ENCODE data around the gene RND2.

Gene RND2

DNA sequence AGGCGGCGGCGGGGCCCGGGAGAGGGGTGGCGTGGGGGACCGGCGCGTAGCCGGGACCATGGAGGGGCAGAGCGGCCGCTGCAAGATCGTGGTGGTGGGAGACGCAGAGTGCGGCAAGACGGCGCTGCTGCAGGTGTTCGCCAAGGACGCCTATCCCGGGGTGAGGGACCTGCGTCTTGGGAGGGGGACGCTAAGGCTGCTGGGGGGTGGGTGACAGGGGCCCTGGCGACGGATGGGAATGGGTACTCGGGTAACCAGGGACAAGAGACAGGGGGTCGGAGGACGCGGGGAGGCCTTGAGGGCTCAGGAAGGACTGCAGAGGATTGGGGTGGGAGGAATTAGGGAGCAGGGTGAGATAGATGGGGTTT is 243 bp downstream of the RND2 start:
- no peak for DNase-seq
- Histone ChIP-seq H3K9me3 (replicated peaks; ENCODE audit: insufficient read depth, low read length) (no peaks in the 10 kb centered on the region), H3K4me1 (ENCODE audit: low read length) (no peaks in the 10 kb centered on the region), H3K9ac (ENCODE audit: low read length) (no peak overlapping the region), H3K36me3 (replicated peaks; ENCODE audit: insufficient read depth, low read length) (no peaks in the 10 kb centered on the region), H4K20me1 (ENCODE audit: insufficient read depth, low read length) (no peaks in the 10 kb centered on the region), H3K9me2 (replicated peaks; ENCODE audit: insufficient read depth, low read length) (no peaks in the 10 kb centered on the region), H2AFZ (ENCODE audit: low read length) (no peak overlapping the region), H3K79me2 (ENCODE audit: low read length) (no peaks in the 10 kb centered on the region), H3K4me3 (ENCODE audit: low read length) (no peak overlapping the region), H3F3A (ENCODE audit: insufficient read depth, low read length) (peaks cover 5% of the 10 kb centered on the region; the same call in 1 of the 2 replicates), H3K27ac (ENCODE audit: low read length) (no peak overlapping the region), H3K4me2 (ENCODE audit: low read depth, low read length) (no peak overlapping the region), H3K27me3 (replicated peaks; ENCODE audit: insufficient read depth, low read length) (no peaks in the 10 kb centered on the region)
- TF ChIP-seq, protein P1, sequence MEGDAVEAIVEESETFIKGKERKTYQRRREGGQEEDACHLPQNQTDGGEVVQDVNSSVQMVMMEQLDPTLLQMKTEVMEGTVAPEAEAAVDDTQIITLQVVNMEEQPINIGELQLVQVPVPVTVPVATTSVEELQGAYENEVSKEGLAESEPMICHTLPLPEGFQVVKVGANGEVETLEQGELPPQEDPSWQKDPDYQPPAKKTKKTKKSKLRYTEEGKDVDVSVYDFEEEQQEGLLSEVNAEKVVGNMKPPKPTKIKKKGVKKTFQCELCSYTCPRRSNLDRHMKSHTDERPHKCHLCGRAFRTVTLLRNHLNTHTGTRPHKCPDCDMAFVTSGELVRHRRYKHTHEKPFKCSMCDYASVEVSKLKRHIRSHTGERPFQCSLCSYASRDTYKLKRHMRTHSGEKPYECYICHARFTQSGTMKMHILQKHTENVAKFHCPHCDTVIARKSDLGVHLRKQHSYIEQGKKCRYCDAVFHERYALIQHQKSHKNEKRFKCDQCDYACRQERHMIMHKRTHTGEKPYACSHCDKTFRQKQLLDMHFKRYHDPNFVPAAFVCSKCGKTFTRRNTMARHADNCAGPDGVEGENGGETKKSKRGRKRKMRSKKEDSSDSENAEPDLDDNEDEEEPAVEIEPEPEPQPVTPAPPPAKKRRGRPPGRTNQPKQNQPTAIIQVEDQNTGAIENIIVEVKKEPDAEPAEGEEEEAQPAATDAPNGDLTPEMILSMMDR (IDR thresholded peaks at IDR 0.05; ENCODE audit: low read length), result no peak
- TF ChIP-seq EZH2phosphoT487 (IDR thresholded peaks at IDR 0.05; ENCODE audit: low read length) (no peak), EZH2 (optimal IDR thresholded peaks at IDR 0.05; ENCODE audit: low read depth, low read length) (no peak)

DNA sequence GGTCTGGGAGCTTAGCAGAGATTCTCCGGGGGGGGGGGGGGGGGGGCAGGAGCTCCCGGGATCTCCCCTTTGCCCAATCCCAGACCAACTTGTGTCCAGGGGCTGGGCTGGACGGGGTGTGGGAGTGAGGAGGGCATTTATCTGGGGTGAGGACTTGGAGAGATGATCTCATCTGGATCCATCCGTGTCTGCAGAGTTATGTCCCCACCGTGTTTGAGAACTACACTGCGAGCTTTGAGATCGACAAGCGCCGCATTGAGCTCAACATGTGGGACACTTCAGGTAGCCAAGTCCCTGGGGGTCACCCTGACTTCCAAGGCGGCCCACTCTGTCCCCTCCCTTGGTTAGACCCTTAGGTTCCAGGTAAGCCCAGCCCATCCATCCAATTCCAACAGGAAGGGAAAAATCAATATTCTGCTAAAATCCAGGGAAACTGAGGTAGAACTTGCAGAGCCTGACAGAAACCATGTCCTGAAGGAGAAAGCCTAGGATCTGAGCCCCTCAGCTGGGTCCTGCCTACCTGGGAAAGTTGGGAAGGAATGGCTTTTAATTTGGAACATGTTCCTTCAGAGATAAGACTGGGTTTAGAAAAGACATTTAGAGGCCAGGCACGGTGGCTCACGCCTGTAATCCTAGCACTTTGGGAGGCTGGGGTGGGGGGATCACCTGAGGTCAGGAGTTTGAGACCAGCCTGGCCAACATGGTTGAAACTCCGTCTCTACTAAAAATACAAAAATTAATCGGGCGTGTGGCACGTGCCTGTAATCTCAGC is 921 bp downstream of the RND2 start:
- Histone ChIP-seq H4K20me1 (ENCODE audit: insufficient read depth, low read length) (no peaks in the 10 kb centered on the region), H3K79me2 (ENCODE audit: low read length) (no peaks in the 10 kb centered on the region), H3K27me3 (replicated peaks; ENCODE audit: insufficient read depth, low read length) (no peaks in the 10 kb centered on the region), H3K4me3 (ENCODE audit: low read length) (no peak overlapping the region), H3K9me2 (replicated peaks; ENCODE audit: insufficient read depth, low read length) (no peaks in the 10 kb centered on the region), H3K4me2 (ENCODE audit: low read depth, low read length) (no peak overlapping the region), H3K27ac (ENCODE audit: low read length) (no peak overlapping the region), H3K9me3 (replicated peaks; ENCODE audit: insufficient read depth, low read length) (no peaks in the 10 kb centered on the region), H3F3A (ENCODE audit: insufficient read depth, low read length) (peaks cover 5% of the 10 kb centered on the region; the same call in 1 of the 2 replicates), H3K9ac (ENCODE audit: low read length) (no peak overlapping the region), H3K4me1 (ENCODE audit: low read length) (no peaks in the 10 kb centered on the region), H2AFZ (ENCODE audit: low read length) (no peak overlapping the region), H3K36me3 (replicated peaks; ENCODE audit: insufficient read depth, low read length) (no peaks in the 10 kb centered on the region)
- no peak for DNase-seq
- TF ChIP-seq, protein P1 (IDR thresholded peaks at IDR 0.05; ENCODE audit: low read length), result no peak
- TF ChIP-seq EZH2 (optimal IDR thresholded peaks at IDR 0.05; ENCODE audit: low read depth, low read length) (no peak), EZH2phosphoT487 (IDR thresholded peaks at IDR 0.05; ENCODE audit: low read length) (no peak)

DNA sequence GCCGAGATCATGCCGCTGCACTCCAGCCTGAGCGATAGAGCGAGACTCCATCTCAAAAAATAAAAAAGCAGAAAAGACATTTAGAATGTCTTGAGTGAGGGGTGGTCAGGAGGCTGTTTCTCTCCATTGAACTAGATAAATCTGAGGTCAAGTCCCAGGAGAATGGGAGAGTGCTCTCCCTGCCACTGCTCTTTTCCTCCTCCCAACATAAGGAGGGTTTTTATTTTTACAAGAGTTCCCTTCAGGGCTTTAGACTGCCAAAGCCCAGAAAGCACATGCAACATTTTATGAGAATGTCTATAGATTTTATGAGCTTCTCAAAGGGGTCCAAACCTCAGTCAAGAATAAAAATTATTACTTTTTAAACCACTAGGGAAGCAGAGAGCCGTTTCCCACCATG is 1.6 kb downstream of the RND2 start:
- Histone ChIP-seq H3K27me3 (replicated peaks; ENCODE audit: insufficient read depth, low read length) (no peaks in the 10 kb centered on the region), H3K79me2 (ENCODE audit: low read length) (no peaks in the 10 kb centered on the region), H3K4me1 (ENCODE audit: low read length) (no peaks in the 10 kb centered on the region), H3K36me3 (replicated peaks; ENCODE audit: insufficient read depth, low read length) (no peaks in the 10 kb centered on the region), H3K27ac (ENCODE audit: low read length) (no peak overlapping the region), H2AFZ (ENCODE audit: low read length) (no peak overlapping the region), H3K9ac (ENCODE audit: low read length) (no peak overlapping the region), H3K9me2 (replicated peaks; ENCODE audit: insufficient read depth, low read length) (no peaks in the 10 kb centered on the region), H3K4me3 (ENCODE audit: low read length) (no peak overlapping the region), H3F3A (ENCODE audit: insufficient read depth, low read length) (peaks cover 5% of the 10 kb centered on the region; the same call in 1 of the 2 replicates), H3K4me2 (ENCODE audit: low read depth, low read length) (no peak overlapping the region), H3K9me3 (replicated peaks; ENCODE audit: insufficient read depth, low read length) (no peaks in the 10 kb centered on the region), H4K20me1 (ENCODE audit: insufficient read depth, low read length) (no peaks in the 10 kb centered on the region)
- TF ChIP-seq EZH2phosphoT487 (IDR thresholded peaks at IDR 0.05; ENCODE audit: low read length) (no peak), EZH2 (optimal IDR thresholded peaks at IDR 0.05; ENCODE audit: low read depth, low read length) (no peak)
- TF ChIP-seq, protein P1 (IDR thresholded peaks at IDR 0.05; ENCODE audit: low read length), result no peak
- no peak for DNase-seq
